OCI-LY3 (cell line): ENCODE results near the gene ISX.

Experiments
- H2AFZ ChIP-seq: fragments of 200-600, 300-600 bp; shearing (Covaris generic); 2 replicates; pipeline ENCODE4 v1.6.0; 2014; ENCODE audit warnings: antibody characterized with exemption, low read depth, low read length
- H3K27ac ChIP-seq: fragments of 200-600, 300-600 bp; sonication (generic); 2 replicates; pipeline ENCODE4 v1.5.1; 2014; ENCODE audit warnings: mild to moderate bottlenecking, low read length, moderate library complexity, mixed read lengths
- H3K27me3 ChIP-seq: fragments of 200-600, 300-600 bp; sonication (generic); 2 replicates; pipeline ENCODE4 v1.6.1; 2014; ENCODE audit warnings: low read depth, low read length, mixed read lengths
- H3K36me3 ChIP-seq: fragments of 200-600, 300-600 bp; sonication (generic); replicated peaks from 2 replicates; pipeline ENCODE3; 2014; ENCODE audit warnings: low read depth, low read length, mixed read lengths
- H3K4me1 ChIP-seq: fragments of 300-600, 200-600 bp; sonication (generic); 2 replicates; pipeline ENCODE4 v1.6.1; 2014; ENCODE audit warnings: low read length, mixed read lengths
- H3K4me2 ChIP-seq: fragments of 200-600, 300-600 bp; sonication (generic); 2 replicates; pipeline ENCODE4 v1.6.1; 2014; ENCODE audit warnings: low read length, mixed read lengths
- H3K4me3 ChIP-seq: fragments of 300-600, 200-600 bp; sonication (generic); 2 replicates; pipeline ENCODE4 v1.5.1; 2014; ENCODE audit warnings: antibody characterized with exemption, mild to moderate bottlenecking, low read length, moderate library complexity
- H3K79me2 ChIP-seq: fragments of 300-600, 200-600 bp; shearing (Covaris generic); 2 replicates; pipeline ENCODE4 v1.6.1; 2014; ENCODE audit warnings: mild to moderate bottlenecking, low read length, mixed read lengths
- H3K9ac ChIP-seq: fragments of 300-600, 200-600 bp; shearing (Covaris generic); 2 replicates; pipeline ENCODE4 v1.6.0; 2014; ENCODE audit warnings: mild to moderate bottlenecking, low read length, moderate library complexity
- H3K9me3 ChIP-seq: fragments of 200-600, 300-600 bp; shearing (Covaris generic); 2 replicates; pipeline ENCODE4 v1.6.1; 2014; ENCODE audit warnings: low read length, mixed read lengths; ENCODE audit not compliant: insufficient read depth
- H4K20me1 ChIP-seq: fragments of 200-600, 300-600 bp; sonication (generic); 2 replicates; pipeline ENCODE4 v1.6.1; 2016; ENCODE audit warnings: low read length, mixed read lengths; ENCODE audit not compliant: insufficient read depth
- CTCF ChIP-seq: fragments of 200-600, 300-600 bp; sonication (generic); IDR thresholded peaks from 2 replicates; pipeline ENCODE4 v1.5.1; 2014; ENCODE audit warnings: antibody characterized with exemption, low read length, low read depth
- EZH2phosphoT487 ChIP-seq: fragments of 200-600 bp; shearing (Covaris generic); IDR thresholded peaks from 2 replicates; pipeline ENCODE4 v1.6.1; 2018; ENCODE audit warnings: antibody characterized with exemption, mixed run types, low read depth

The ISX gene

GRCh38 chr22:35134637-35135036 is 68.7 kb downstream of the ISX start:
- Histone ChIP-seq H2AFZ (no peak overlapping the region), H3K4me1 (peaks cover 19% of the 10 kb centered on the region)

GRCh38 chr22:35135165-35135564 is 69.2 kb downstream of the ISX start:
- Histone ChIP-seq H3K27ac (no peak overlapping the region), H3K4me3 (no peak overlapping the region), H3K36me3 (peaks cover 15% of the 10 kb centered on the region), H3K4me1 (peaks cover 17% of the 10 kb centered on the region), H3K9ac (no peak overlapping the region), H2AFZ (no peak overlapping the region), H3K4me2 (no peak overlapping the region), H4K20me1 (no peaks in the 10 kb centered on the region), H3K9me3 (no peaks in the 10 kb centered on the region), H3K79me2 (no peaks in the 10 kb centered on the region), H3K27me3 (no peaks in the 10 kb centered on the region)
- TF ChIP-seq CTCF (no peak), EZH2phosphoT487 (no peak)

More at GRCh38 chr22:35134637-35135036, 68.7 kb downstream of the ISX start:
- Histone ChIP-seq H3K4me3 (no peak overlapping the region), H4K20me1 (no peaks in the 10 kb centered on the region), H3K27ac (no peak overlapping the region), H3K79me2 (no peaks in the 10 kb centered on the region), H3K4me2 (no peak overlapping the region), H3K9me3 (no peaks in the 10 kb centered on the region), H3K9ac (no peak overlapping the region), H3K36me3 (peaks cover 15% of the 10 kb centered on the region), H3K27me3 (no peaks in the 10 kb centered on the region)
- no peak for TF ChIP-seq EZH2phosphoT487
- no peak for TF ChIP-seq CTCF
